Astrocyte of the spinal cord (primary cell): ENCODE data around the gene HDAC4.

ENCODE experiments used
- DNase-seq: peaks from one replicate; pipeline ENCODE4 v3.0.0; 2011; ENCODE audit warnings: low read depth, low spot score
- H3K4me3 ChIP-seq: 2 replicates; pipeline ENCODE4 v1.5.1; 2011; ENCODE audit warnings: low read depth, mild to moderate bottlenecking, low read length, moderate library complexity
- CTCF ChIP-seq: IDR thresholded peaks from 2 replicates; pipeline ENCODE4 v1.5.1; 2012; ENCODE audit warnings: low read depth, mild to moderate bottlenecking, low read length, inconsistent platforms
- in situ Hi-C: cut with HindIII; loops from 2 replicates; pipeline ENCODE4 v1.10.0; 2017; ENCODE audit warnings: low sequenced_read_pairs

HDAC4 gene

GRCh38 chr2:239236043-239236807, 164.6 kb downstream of the HDAC4 start:
- DNase-seq, result no peak
- in situ Hi-C loops, result no loop called here
- TF ChIP-seq CTCF, result no peak
- no peak overlapping the region for H3K4me3 ChIP-seq

- in situ Hi-C loops, result no loop called here
- H3K4me3 ChIP-seq, result no peak overlapping the region
- no peak for TF ChIP-seq CTCF
- no peak for DNase-seq
Observed at GRCh38 chr2:239235311-239235710, 165.5 kb downstream of the HDAC4 start.

DNA sequence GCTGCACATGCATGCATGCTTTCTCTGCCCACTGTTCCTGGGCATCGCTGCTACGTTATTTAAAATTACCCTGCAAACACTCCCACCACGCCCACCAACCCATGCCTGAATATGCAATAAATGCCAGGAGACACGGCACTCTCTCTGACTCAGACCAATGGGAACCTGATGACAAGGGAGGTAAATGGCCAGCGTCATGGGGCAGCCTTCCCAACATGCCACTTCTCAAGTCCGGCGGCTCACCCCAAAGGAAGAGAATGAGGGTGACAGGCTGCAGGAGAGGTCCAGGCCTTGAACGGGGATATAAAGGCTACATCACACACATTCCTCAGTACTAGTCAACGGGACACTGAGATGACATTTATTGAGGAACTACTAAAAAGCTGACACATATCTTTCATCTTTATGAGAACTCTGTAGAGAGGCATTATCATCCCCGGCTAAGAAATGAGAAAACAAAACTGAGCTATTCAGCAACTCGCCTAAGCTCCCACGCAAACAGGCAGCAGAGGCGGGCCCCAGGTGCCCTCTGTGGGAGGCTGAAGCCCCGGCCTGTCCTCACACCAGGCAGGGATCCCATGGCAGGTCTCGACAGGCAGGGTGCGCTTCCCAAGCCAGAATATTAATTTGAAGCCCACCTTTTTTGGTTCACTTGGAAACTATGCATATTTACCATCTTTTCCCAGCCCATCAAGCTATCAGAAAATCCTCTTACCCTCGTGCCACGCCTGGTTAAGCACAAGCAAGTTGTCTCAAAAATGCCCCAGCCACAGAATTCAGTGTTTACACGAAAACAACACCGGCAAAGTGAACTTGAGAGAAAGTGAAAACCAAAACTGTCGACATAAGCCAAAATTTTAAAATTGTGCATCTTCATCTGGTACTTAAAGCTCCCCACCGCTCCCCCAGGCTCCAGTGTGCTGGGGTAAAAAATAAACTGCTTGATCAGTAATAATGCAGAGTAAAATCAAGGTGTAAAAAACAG, 166.3 kb downstream of the HDAC4 start:
- no peak for DNase-seq
- TF ChIP-seq CTCF, result no peak
- in situ Hi-C loops, result no loop called here

GRCh38 chr2:239233576-239233975, 167.2 kb downstream of the HDAC4 start:
- H3K4me3 ChIP-seq, result no peak overlapping the region
- no peak for DNase-seq
- in situ Hi-C loops, result no loop called here
- no peak for TF ChIP-seq CTCF

More for the DNA sequence above, 166.3 kb downstream of the HDAC4 start:
- no peak overlapping the region for H3K4me3 ChIP-seq

- DNase-seq, result no peak
- no peak overlapping the region for H3K4me3 ChIP-seq
- TF ChIP-seq CTCF, result no peak
- in situ Hi-C loops, result no loop called here
Observed at GRCh38 chr2:239232195-239232578, 168.6 kb downstream of the HDAC4 start.

- in situ Hi-C loops, result no loop called here
- DNase-seq, result no peak
- TF ChIP-seq CTCF, result no peak
- H3K4me3 ChIP-seq, result no peak overlapping the region
Observed at GRCh38 chr2:239231231-239232194, 169.3 kb downstream of the HDAC4 start.
